Cardiac muscle cell (in vitro differentiated cells and primary cell): ENCODE data around the gene ZNF728. TPM values are rescaled to one million over a fixed set of nuclear protein-coding genes. Genes with fewer than 3 reads are reported as not detected.

Experiments
- polyA plus RNA-seq: library from polyadenylated mRNA; unstranded; fragments of >200 nt; fragmentation: Nextera tagmentation; extraction: Ambion mirVana; gene quantifications from 2 replicates; pipeline ENCODE4 v1.2.1, GENCODE V29; 2016
- total RNA-seq: library from RNA; depleted of rRNA; stranded (reverse); fragments of >200 nt; gene quantifications from 2 replicates; pipeline ENCODE4 v1.2.3, GENCODE V29; 2016

ZNF728 gene
- total and polyA plus RNA-seq, 2 experiments from 2014 or later, result not detected

Other genes starting within 250 kb of the ZNF728 start
- not detected in 2 replicates for gene ZNF99, start 219.0 kb downstream of the ZNF728 start, total RNA-seq
- gene ZNF99, start 219.0 kb downstream of the ZNF728 start, polyA plus RNA-seq, result not detected in 2 replicates
- not detected in 2 replicates for gene ZNF723, start 170.9 kb downstream of the ZNF728 start, total RNA-seq
- not detected in 2 replicates for gene ZNF723, start 170.9 kb downstream of the ZNF728 start, polyA plus RNA-seq
- gene ZNF730, start 113.8 kb upstream of the ZNF728 start, total RNA-seq, result 3.4 and 7.8 TPM in 2 replicates
- 4.1 and 4.8 TPM in 2 replicates for gene ZNF730, start 113.8 kb upstream of the ZNF728 start, polyA plus RNA-seq
- gene ZNF724, start 247.2 kb upstream of the ZNF728 start, total RNA-seq, result 5.4 and 10.9 TPM in 2 replicates
- gene ZNF724, start 247.2 kb upstream of the ZNF728 start, polyA plus RNA-seq, result 1.7 and 3.0 TPM in 2 replicates